ENCODE measurements around the gene MGME1. TPM values are rescaled to one million over a fixed set of nuclear protein-coding genes. Genes with fewer than 3 reads are reported as not detected.
"Not testable (repeated sequence)": the region's sequence is repeated elsewhere in the genome, so short reads cannot be mapped to it uniquely, and the experiment has no call there.

MGME1 gene
- total RNA-seq, 2 experiments from 2014 or later: 28.7 to 30.6 TPM

DNA sequence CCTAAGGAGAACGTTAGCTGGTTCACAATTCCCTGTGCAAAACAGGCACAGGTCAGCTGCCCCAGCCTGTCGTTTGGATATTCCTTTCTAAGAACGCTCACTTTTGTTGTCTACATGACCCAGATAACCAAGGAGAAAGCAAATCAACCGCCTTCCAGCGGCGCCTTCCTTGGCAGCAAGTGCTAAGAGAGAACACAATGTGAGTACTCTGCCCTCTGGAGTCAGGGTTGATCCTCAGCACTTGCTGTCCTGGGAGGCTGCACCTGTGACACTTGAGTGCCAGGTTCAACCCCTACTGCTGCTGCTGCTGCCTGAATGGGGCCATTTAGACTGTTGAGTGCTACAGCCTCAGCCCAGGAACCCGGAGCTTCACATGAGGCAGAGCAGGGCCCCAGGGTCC lies 52.1 kb downstream of the MGME1 start:
- Mint-ChIP-seq H3K4me1 (ENCODE audit: low read depth) (no peaks in the 10 kb centered on the region), H3K36me3 (ENCODE audit: low read depth) (no peaks in the 10 kb centered on the region), H3K27me3 (ENCODE audit: low read depth) (peaks cover 3% of the 10 kb centered on the region), H3K27ac (no peak overlapping the region), H3K9me3 (no peaks in the 10 kb centered on the region), H3K4me3 (no peak overlapping the region)
- CTCF ChIA-PET: no interaction called here
- DNase-seq: no peak
- intact Hi-C loops (cut with micrococcal nuclease): no loop called here

DNA sequence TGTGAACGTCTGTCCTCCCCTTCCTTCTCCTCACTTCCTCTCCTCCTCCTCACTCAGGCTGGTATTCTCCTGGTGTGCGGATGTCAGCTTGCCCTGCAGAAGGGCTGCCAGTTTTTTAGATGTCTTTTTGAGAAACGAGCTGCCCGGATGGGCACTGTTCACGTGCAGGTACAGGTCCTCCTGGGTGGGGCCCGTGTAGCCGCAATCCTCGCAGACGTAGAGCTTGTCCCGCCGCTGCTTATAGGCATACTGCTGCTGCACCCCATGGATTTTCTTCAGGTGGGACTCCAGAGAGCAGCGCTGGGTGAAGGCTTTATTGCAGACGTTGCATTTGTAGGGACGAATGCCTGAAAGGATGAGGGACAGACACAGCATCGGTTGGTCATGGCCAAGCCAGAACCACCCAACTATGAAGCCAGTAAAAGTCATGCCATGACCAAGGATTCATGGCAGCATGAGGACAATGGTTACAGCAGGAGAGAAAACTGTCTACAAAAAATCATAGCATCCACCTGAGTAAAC lies 55.8 kb downstream of the MGME1 start:
- intact Hi-C loops (cut with micrococcal nuclease): no loop called here
- Mint-ChIP-seq H3K27me3 (ENCODE audit: low read depth) (no peaks in the 10 kb centered on the region), H3K4me3 (no peak overlapping the region), H3K27ac (no peak overlapping the region), H3K4me1 (ENCODE audit: low read depth) (no peaks in the 10 kb centered on the region), H3K9me3 (no peaks in the 10 kb centered on the region), H3K36me3 (ENCODE audit: low read depth) (no peaks in the 10 kb centered on the region)
- CTCF ChIA-PET: no interaction called here
- DNase-seq: no peak

DNA sequence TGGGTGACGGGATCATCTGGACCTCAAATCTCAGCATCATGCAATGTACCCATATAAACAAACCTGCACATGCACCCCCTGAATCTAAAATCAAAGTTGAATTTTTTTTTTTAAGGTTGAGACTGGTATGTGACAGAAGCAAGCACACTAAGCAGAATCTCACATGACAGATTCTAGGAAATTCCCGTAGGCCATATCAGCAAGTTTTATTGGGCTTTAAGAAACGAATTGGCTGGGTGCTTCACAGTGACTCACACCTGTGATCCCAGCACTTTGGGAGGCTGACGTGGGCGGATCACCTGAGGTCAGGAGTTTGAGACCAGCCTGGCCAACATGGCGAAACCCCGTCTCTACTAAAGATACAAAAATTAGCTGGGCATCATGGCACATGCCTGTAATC lies 58.2 kb downstream of the MGME1 start:
- H3K27me3 Mint-ChIP-seq (ENCODE audit: low read depth); H3K27ac Mint-ChIP-seq; H3K4me3 Mint-ChIP-seq; H3K9me3 Mint-ChIP-seq; H3K36me3 Mint-ChIP-seq (ENCODE audit: low read depth); H3K4me1 Mint-ChIP-seq (ENCODE audit: low read depth); CTCF ChIA-PET; intact Hi-C loops (cut with micrococcal nuclease); DNase-seq: not testable (repeated sequence)

DNA sequence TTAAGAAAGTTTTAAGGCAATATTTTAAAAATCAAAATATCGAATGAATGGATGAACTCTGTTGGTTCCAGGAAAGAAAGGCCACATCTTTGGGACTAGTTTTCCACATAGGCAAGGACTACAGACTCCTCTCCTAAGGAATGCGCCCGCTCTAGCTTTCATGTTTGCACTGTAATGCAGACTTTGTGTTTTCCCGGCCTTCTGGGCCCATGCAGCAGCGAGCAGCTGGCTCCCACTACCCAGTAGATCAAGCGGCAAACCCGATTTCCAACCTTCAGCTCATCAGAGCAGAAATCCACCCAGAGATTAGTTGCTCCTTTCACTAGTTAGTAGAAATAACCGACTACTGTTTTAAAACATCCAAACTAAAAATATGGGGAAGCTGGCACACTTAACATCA lies 61.2 kb downstream of the MGME1 start:
- H3K27me3 Mint-ChIP-seq (ENCODE audit: low read depth): no peaks in the 10 kb centered on the region
- H3K4me1 Mint-ChIP-seq (ENCODE audit: low read depth): no peaks in the 10 kb centered on the region
- intact Hi-C loops (cut with micrococcal nuclease): no loop called here
- H3K36me3 Mint-ChIP-seq (ENCODE audit: low read depth): no peaks in the 10 kb centered on the region
- CTCF ChIA-PET: no interaction called here
- H3K4me3 Mint-ChIP-seq: no peak overlapping the region
- DNase-seq: no peak
- no peak overlapping the region for H3K27ac Mint-ChIP-seq
- H3K9me3 Mint-ChIP-seq: no peaks in the 10 kb centered on the region

DNA sequence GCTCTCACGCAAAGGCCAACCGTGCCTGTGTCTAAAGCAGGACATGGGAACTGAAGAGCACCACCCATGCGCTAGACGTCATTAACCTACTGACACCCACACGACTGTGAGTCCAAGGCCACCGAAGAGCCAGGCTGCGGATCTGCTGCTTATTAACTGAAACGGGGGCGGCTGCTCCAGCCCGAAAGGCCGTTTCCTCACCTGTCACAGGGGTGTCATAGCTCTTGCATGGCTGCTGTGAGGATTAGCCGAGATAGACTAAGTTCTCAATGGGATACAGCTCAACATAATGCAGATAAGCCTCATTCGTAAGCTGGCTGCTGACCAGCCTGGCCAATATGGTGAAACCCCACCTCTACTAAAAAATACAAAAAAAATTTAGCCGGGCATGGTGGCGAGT lies 62.2 kb downstream of the MGME1 start:
- Mint-ChIP-seq H3K27ac (no peak overlapping the region), H3K4me3 (no peak overlapping the region), H3K36me3 (ENCODE audit: low read depth) (no peaks in the 10 kb centered on the region), H3K27me3 (ENCODE audit: low read depth) (no peaks in the 10 kb centered on the region), H3K9me3 (no peaks in the 10 kb centered on the region), H3K4me1 (ENCODE audit: low read depth) (no peaks in the 10 kb centered on the region)
- CTCF ChIA-PET: interaction anchor here (0.6 kb wide), 2 partner anchors 36 to 115 kb away, joined by 4 to 5 read pairs; no protein-coding TSS in a partner anchor
- DNase-seq: no peak
- intact Hi-C loops (cut with micrococcal nuclease): no loop called here

DNA sequence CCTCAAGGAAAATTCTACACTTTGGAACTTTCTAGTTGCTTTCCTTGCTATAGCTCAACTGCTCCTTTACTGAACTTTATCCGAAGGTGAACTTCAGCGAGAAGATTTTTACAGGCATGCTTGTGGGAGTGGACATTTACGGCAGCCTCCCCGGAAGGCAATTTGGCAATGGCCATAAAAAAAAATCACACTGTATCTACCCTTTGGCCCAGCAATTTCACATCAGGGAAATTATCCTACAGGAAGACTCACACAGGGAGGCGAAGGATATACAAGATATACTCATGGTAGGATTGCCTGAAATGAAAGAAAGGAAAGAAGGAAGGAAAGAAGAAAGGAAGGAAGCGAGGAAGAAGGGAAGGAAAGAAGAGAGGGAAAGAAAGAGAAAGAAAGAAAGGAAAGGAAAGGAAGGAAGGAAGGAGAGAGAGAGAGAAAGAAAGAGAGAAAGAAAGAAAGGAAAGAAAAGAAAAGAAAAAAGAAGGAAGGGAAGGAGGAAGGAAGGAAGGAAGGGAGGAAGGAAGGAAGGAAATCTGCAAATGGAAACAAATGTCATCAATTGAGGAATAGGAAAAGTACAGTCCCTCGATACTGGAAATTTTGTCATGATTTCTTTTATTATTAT lies 63.2 kb downstream of the MGME1 start:
- no peak for DNase-seq
- intact Hi-C loops (cut with micrococcal nuclease): no loop called here
- Mint-ChIP-seq H3K4me1 (ENCODE audit: low read depth) (no peaks in the 10 kb centered on the region), H3K36me3 (ENCODE audit: low read depth) (no peaks in the 10 kb centered on the region), H3K27ac (no peak overlapping the region), H3K4me3 (no peak overlapping the region), H3K27me3 (ENCODE audit: low read depth) (no peaks in the 10 kb centered on the region), H3K9me3 (no peaks in the 10 kb centered on the region)
- CTCF ChIA-PET: no interaction called here

DNA sequence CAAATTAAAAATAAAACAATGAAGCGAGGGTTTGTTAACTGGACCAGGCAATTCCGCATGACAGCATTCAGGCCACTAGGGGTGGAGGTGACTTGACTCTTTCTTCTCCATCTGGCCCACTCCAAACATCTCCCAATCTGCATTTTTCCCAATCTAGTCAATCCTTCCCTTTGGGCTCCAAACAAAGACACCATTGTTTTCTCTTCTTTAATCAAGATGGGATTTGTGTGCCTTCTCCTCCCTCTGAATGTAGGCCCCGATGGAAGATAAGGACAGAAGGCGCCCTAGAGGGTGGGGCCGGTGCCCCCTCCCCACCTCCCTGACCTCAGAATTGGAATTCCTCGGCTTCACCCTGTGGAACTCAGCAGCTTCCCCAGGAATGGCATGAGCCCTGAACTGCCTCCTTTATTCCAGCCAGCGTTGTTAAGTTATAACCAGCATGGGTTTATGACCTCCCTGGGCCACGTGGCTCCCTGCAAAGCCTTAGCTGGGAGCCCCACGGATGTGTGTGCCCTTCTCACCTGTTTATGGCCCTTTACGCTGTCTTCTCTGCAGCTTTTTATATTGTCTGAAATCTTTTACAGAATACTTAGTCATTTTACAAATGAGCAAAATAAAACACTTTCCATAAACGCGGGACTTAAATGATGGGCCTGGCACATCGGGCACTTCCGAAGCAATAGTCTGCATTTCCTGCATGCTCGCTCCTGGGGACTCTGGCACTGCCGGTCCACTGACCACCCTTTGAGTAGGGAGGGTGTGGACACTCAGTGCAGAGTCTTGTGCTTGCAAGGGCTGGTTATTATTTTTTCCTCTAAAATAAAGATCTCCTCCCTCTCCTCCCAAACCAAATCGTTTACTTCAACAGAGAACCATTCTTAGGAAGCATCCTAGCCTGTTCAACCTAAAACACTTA lies 64.4 kb downstream of the MGME1 start:
- Mint-ChIP-seq H3K9me3 (no peaks in the 10 kb centered on the region), H3K27ac (no peak overlapping the region), H3K27me3 (ENCODE audit: low read depth) (no peaks in the 10 kb centered on the region), H3K4me3 (no peak overlapping the region), H3K4me1 (ENCODE audit: low read depth) (no peaks in the 10 kb centered on the region), H3K36me3 (ENCODE audit: low read depth) (no peaks in the 10 kb centered on the region)
- CTCF ChIA-PET: no interaction called here
- DNase-seq: no peak
- intact Hi-C loops (cut with micrococcal nuclease): no loop called here

DNA sequence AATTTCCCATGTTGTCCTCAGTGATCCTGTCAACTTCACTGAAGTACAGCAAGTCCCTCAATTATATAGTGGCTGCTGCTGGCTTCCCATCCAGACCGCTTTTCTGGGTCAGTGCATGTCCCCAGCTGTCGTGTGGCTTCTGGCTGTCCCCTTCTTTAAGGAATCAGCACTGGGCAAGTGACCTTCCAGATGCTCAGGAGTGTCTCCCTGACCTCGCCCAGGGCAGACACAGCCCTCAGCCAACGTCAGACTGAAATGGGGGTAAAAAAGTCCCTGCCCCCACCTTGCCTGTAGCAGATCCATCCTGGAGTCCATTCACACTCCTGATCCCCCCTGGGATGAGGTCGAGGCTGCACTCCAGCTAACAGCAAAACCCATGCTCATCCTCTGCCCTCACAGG lies 65.2 kb downstream of the MGME1 start:
- H3K27ac Mint-ChIP-seq: no peak overlapping the region
- CTCF ChIA-PET: no interaction called here
- no peaks in the 10 kb centered on the region for H3K9me3 Mint-ChIP-seq
- no peaks in the 10 kb centered on the region for H3K4me1 Mint-ChIP-seq (ENCODE audit: low read depth)
- peaks cover 3% of the 10 kb centered on the region for H3K27me3 Mint-ChIP-seq (ENCODE audit: low read depth)
- intact Hi-C loops (cut with micrococcal nuclease): no loop called here
- DNase-seq: no peak
- no peaks in the 10 kb centered on the region for H3K36me3 Mint-ChIP-seq (ENCODE audit: low read depth)
- no peak overlapping the region for H3K4me3 Mint-ChIP-seq

DNA sequence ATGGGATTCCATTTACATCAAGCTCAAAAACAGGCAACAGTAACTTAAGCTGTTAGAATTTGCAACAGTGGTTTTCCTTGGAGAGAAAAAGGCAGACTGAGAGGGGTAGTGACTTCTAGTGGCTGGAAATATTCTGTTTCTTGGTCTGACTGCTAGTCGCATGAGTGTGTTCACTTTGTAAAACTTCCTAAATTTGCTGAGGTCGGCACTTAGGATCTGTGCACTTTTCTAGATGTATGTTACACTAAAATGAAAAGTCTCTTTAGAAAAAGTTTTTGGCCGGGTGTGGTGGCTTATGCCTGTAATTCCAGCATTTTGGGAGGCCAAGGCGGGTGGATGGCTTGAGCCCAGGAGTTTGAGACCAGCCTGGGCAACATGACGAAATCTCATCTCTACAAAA lies 70.2 kb downstream of the MGME1 start:
- CTCF ChIA-PET: interaction anchor here (0.6 to 0.7 kb wide), 2 partner anchors 25 to 237 kb away, joined by 3 read pairs; no protein-coding TSS in a partner anchor
- peaks cover 12% of the 10 kb centered on the region for H3K27me3 Mint-ChIP-seq (ENCODE audit: low read depth)
- H3K9me3 Mint-ChIP-seq: peaks cover 1% of the 10 kb centered on the region

More for the DNA sequence above, 70.2 kb downstream of the MGME1 start:
- no peaks in the 10 kb centered on the region for H3K36me3 Mint-ChIP-seq (ENCODE audit: low read depth)
- no peaks in the 10 kb centered on the region for H3K4me1 Mint-ChIP-seq (ENCODE audit: low read depth)
- intact Hi-C loops (cut with micrococcal nuclease): no loop called here
- no peak overlapping the region for H3K27ac Mint-ChIP-seq
- H3K4me3 Mint-ChIP-seq: no peak overlapping the region
- DNase-seq: no peak

Other genes starting within 250 kb of the MGME1 start
- 100 to 1,000 TPM; 228 to 237 TPM for gene SNX5, start 224 bp upstream of the MGME1 start, total RNA-seq
- gene OVOL2, start 88.9 kb downstream of the MGME1 start, total RNA-seq: not detected
- gene KAT14, start 168.8 kb downstream of the MGME1 start, total RNA-seq: 10 to 100 TPM; 10.3 to 12.9 TPM
- 10 to 100 TPM; 16.7 to 17.9 TPM for gene PET117, start 168.8 kb downstream of the MGME1 start, total RNA-seq